IPS-18a (cell line): ENCODE measurements around the gene GLIS2.
"Not testable (repeated sequence)": the region's sequence is repeated elsewhere in the genome, so short reads cannot be mapped to it uniquely, and the experiment has no call there.

Experiments used
- H3K27ac ChIP-seq: one replicate; pipeline ENCODE4 v1.5.1; 2013; ENCODE audit warnings: low read length
- H3K27me3 ChIP-seq: one replicate; pipeline ENCODE4 v1.6.1; 2013; ENCODE audit warnings: mild to moderate bottlenecking, low read length; ENCODE audit not compliant: control insufficient read depth, insufficient read depth
- H3K36me3 ChIP-seq: one replicate; pipeline ENCODE4 v1.6.1; 2013; ENCODE audit warnings: low read depth, low read length; ENCODE audit not compliant: control insufficient read depth
- H3K4me1 ChIP-seq: one replicate; pipeline ENCODE4 v1.6.1; 2013; ENCODE audit warnings: low read depth, low read length; ENCODE audit not compliant: control insufficient read depth
- H3K4me3 ChIP-seq: one replicate; pipeline ENCODE4 v1.5.1; 2013; ENCODE audit warnings: low read length
- H3K9ac ChIP-seq: one replicate; pipeline ENCODE4 v1.6.1; 2013; ENCODE audit warnings: mild to moderate bottlenecking, low read length, moderate library complexity
- H3K9me3 ChIP-seq: one replicate; pipeline ENCODE4 v1.6.1; 2013; ENCODE audit warnings: low read depth, low read length; ENCODE audit not compliant: control insufficient read depth

The GLIS2 gene

GRCh38 chr16:4333714-4334113, 17.8 kb downstream of the GLIS2 start:
- not testable (repeated sequence) for H3K27me3 ChIP-seq, H3K9ac ChIP-seq, H3K36me3 ChIP-seq, H3K27ac ChIP-seq, H3K4me1 ChIP-seq, H3K4me3 ChIP-seq, H3K9me3 ChIP-seq

- Histone ChIP-seq H3K4me1 (no peaks in the 10 kb centered on the region), H3K27me3 (no peaks in the 10 kb centered on the region), H3K36me3 (peaks cover 13% of the 10 kb centered on the region), H3K4me3 (no peak overlapping the region), H3K27ac (no peak overlapping the region), H3K9ac (no peak overlapping the region), H3K9me3 (no peaks in the 10 kb centered on the region)
These were observed 19.0 kb downstream of the GLIS2 start for GRCh38 chr16:4334724-4335495.

GRCh38 chr16:4336701-4337539, 21.1 kb downstream of the GLIS2 start:
- Histone ChIP-seq H3K9me3 (no peaks in the 10 kb centered on the region), H3K4me3 (no peak overlapping the region), H3K4me1 (no peaks in the 10 kb centered on the region), H3K36me3 (peaks cover 16% of the 10 kb centered on the region), H3K9ac (no peak overlapping the region), H3K27me3 (no peaks in the 10 kb centered on the region), H3K27ac (no peak overlapping the region)

GRCh38 chr16:4337540-4338088, 21.7 kb downstream of the GLIS2 start:
- no peak overlapping the region for H3K27ac ChIP-seq
- H3K36me3 ChIP-seq: peaks cover 16% of the 10 kb centered on the region
- no peaks in the 10 kb centered on the region for H3K27me3 ChIP-seq
- H3K9me3 ChIP-seq: no peaks in the 10 kb centered on the region
- H3K4me3 ChIP-seq: no peak overlapping the region
- no peak overlapping the region for H3K9ac ChIP-seq
- no peaks in the 10 kb centered on the region for H3K4me1 ChIP-seq

GRCh38 chr16:4338125-4338582, 22.3 kb downstream of the GLIS2 start:
- Histone ChIP-seq H3K9me3 (no peaks in the 10 kb centered on the region), H3K36me3 (peaks cover 16% of the 10 kb centered on the region), H3K27ac (no peak overlapping the region), H3K4me3 (no peak overlapping the region), H3K27me3 (no peaks in the 10 kb centered on the region), H3K4me1 (no peaks in the 10 kb centered on the region), H3K9ac (no peak overlapping the region)

GRCh38 chr16:4338712-4339299, 22.9 kb downstream of the GLIS2 start:
- Histone ChIP-seq H3K9me3 (no peaks in the 10 kb centered on the region), H3K4me3 (no peak overlapping the region), H3K27me3 (no peaks in the 10 kb centered on the region), H3K4me1 (no peaks in the 10 kb centered on the region), H3K36me3 (peaks cover 16% of the 10 kb centered on the region), H3K9ac (no peak overlapping the region), H3K27ac (no peak overlapping the region)

GRCh38 chr16:4339455-4339854, 23.6 kb downstream of the GLIS2 start:
- Histone ChIP-seq H3K4me3 (no peak overlapping the region), H3K4me1 (no peaks in the 10 kb centered on the region), H3K27ac (no peak overlapping the region)

GRCh38 chr16:4339909-4340308, 24.0 kb downstream of the GLIS2 start:
- Histone ChIP-seq H3K9ac (no peak overlapping the region), H3K27ac (no peak overlapping the region), H3K9me3 (no peaks in the 10 kb centered on the region), H3K27me3 (no peaks in the 10 kb centered on the region), H3K4me3 (no peak overlapping the region), H3K36me3 (peaks cover 16% of the 10 kb centered on the region), H3K4me1 (no peaks in the 10 kb centered on the region)

More at GRCh38 chr16:4339455-4339854, 23.6 kb downstream of the GLIS2 start:
- H3K9ac ChIP-seq: no peak overlapping the region
- H3K36me3 ChIP-seq: peaks cover 16% of the 10 kb centered on the region
- no peaks in the 10 kb centered on the region for H3K9me3 ChIP-seq
- H3K27me3 ChIP-seq: no peaks in the 10 kb centered on the region

GRCh38 chr16:4340443-4340842, 24.6 kb downstream of the GLIS2 start:
- Histone ChIP-seq H3K4me3 (no peak overlapping the region), H3K9me3 (no peaks in the 10 kb centered on the region), H3K27ac (no peak overlapping the region), H3K9ac (no peak overlapping the region), H3K36me3 (peaks cover 16% of the 10 kb centered on the region), H3K4me1 (no peaks in the 10 kb centered on the region), H3K27me3 (no peaks in the 10 kb centered on the region)

- Histone ChIP-seq H3K27me3 (no peaks in the 10 kb centered on the region), H3K27ac (no peak overlapping the region), H3K9me3 (no peaks in the 10 kb centered on the region), H3K4me1 (no peaks in the 10 kb centered on the region), H3K36me3 (peaks cover 13% of the 10 kb centered on the region), H3K9ac (no peak overlapping the region), H3K4me3 (no peak overlapping the region)
These were observed 25.4 kb downstream of the GLIS2 start for GRCh38 chr16:4341250-4341649.
